GM12872 (cell line): ENCODE data around the gene EIPR1.

Experiments
- CTCF ChIP-seq: IDR thresholded peaks from 3 replicates; pipeline ENCODE4 v1.5.1; 2011; ENCODE audit warnings: low read depth, mild to moderate bottlenecking, low read length, moderate library complexity; ENCODE audit not compliant: insufficient read depth

Gene EIPR1

DNA sequence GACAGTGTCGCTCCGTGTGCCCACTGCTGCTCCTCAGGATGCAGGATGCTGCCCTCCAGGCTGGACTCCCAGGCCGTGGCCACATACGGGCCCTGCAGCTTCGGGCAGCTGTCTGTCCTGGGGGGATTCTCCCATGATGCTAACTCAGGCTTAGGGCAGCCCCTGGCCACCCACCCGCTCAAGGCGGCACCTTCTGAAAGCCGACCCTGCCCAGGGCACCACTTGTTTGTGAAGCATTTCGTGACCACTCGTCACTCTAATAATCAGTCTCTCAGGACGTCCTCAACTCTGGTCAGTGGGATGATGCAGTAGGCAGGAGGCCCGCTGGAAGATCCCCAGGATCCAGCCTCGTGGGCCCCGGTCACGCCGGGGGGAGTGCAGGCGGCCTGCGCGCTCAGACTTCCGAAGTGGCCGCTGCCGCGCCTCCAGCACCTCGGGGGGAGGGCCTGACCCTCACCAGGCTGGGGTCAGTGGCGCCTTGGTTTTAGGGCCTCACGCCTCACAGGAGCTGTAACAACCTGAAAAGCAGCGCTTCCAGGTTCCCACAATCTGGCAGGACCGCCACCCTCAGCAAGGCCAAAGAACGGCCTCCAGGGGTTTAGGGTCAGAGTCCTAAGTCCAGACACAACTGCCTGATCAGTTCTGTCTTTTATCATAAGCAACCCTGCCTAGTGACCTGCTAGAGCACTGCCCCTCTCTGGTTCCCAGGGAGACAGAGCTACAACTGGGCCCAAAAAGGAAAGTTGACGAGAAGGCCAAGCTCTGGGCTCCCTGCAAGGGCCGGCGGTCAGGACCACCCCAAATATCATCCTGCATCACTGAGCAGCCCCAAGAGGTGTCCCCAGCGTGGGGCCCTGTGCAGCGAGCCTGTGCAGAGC is 53.0 kb downstream of the EIPR1 start:
- no peak for TF ChIP-seq CTCF

DNA sequence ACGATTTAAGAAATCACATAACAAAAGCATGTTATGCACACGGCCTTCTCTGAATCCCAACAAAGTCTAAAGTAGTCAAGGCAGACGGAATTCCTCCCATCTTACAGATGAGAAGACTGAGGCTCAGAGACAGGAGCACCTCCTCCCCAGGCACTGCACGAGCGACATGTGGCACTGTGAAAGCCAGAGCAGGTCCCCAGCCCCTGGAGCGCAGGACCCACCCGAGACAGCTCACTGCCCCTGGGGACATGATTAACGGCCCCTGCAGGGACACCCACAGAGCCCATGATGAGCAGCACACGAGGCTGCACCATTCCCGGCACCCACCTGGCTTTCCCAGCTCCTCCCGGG is 53.6 kb downstream of the EIPR1 start:
- no peak for TF ChIP-seq CTCF

- no peak for TF ChIP-seq CTCF
Measured at GRCh38 chr2:3323360-3324035, 54.1 kb downstream of the EIPR1 start.

DNA sequence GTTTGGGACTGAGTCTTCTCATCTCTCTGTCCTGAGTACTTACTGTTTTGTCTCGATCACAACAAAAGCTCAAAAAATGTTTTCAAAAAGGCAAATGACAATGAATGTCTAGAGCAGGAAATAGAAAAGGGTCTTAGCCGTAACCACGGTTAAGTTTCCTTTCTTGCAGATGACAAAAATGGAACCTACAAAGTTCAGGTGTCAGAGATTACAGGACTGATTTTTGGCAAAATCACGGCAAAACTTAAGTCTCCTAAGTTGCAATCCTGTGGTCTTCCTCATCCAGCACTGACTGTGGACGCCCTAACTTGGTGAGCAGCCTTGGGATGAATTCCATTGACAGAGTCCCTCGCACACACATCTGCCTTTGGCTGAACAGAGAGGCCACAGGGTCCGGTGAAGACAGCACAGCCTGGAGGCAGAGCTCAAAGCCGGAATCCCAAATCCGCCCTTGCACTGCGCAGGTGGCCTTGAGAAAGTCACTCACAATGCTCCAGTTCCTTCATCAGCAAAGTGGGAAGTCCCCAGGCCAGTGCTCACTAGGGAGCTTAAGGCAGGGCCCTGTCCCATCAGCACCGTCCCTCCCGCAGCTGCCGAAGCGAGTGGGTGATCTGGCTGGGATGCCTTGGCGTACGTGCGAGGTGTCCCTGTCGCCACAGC is 55.2 kb downstream of the EIPR1 start:
- TF ChIP-seq CTCF = no peak

DNA sequence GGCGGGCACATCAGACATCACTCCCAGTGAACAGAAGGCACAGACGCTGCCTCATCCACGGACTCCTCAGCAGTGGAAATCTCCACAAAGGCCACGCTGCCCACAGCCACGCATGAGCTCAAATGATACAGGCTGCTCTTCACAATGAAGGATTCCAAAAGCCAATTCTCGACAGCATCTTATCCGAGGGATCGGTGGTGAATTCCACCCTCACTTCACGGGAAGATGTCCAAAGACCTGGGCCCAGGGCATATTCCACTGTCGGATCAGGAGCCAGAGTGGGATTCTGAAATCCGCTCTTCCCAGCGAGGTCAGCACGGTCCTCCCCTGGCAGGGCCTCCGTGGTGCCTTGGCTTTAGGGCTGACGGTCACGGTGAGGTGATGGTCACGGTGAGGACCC is 55.8 kb downstream of the EIPR1 start:
- TF ChIP-seq CTCF = no peak

- no peak for TF ChIP-seq CTCF
Measured at GRCh38 chr2:3320910-3321605, 56.6 kb downstream of the EIPR1 start.

- no peak for TF ChIP-seq CTCF
Measured at GRCh38 chr2:3319745-3320566, 57.7 kb downstream of the EIPR1 start.
